Measurements from ENCODE around the gene TCEAL7. TPM values are rescaled to one million over a fixed set of nuclear protein-coding genes. Genes with fewer than 3 reads are reported as not detected.
"Not testable (repeated sequence)": the region's sequence is repeated elsewhere in the genome, so short reads cannot be mapped to it uniquely, and the experiment has no call there.

Gene TCEAL7, protein sequence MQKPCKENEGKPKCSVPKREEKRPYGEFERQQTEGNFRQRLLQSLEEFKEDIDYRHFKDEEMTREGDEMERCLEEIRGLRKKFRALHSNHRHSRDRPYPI
- 23.7 TPM for total RNA-seq (ENCODE audit: unreplicated experiment)
- long read RNA-seq, transcript TCEAL7-201 (3 exons, 1,177 nt) = major isoform, 9 of 12 reads
- long read RNA-seq, partial matches to known transcripts = 1 of 12 reads
- long read RNA-seq, other reads (novel, unspliced or antisense) = 0 of 12 reads

GRCh38 chrX:103329991-103330390 lies at the start of gene TCEAL7:
Gene TCEAL7 (plus strand): TSS chrX:103330239. CDS start chrX:103331404, 1,165 bp downstream.
- Mint-ChIP-seq H3K9me3 (ENCODE audit: unreplicated experiment) (no peaks in the 10 kb centered on the region), H3K36me3 (ENCODE audit: low read depth, unreplicated experiment) (no peaks in the 10 kb centered on the region), H3K4me3 (ENCODE audit: unreplicated experiment) (peak within 1 kb of the TSS; percentile 88), H3K27ac (ENCODE audit: unreplicated experiment) (peak within 1 kb of the TSS; percentile 93), H3K4me1 (ENCODE audit: unreplicated experiment) (peaks cover 17% of the 10 kb centered on the region), H3K27me3 (ENCODE audit: unreplicated experiment) (no peaks in the 10 kb centered on the region)
- DNase-seq (ENCODE audit: low spot score) = no peak
- no peak for TF ChIP-seq CTCF (IDR thresholded peaks at IDR 0.05; ENCODE audit: unreplicated experiment)

- Mint-ChIP-seq H3K36me3 (ENCODE audit: low read depth, unreplicated experiment) (no peaks in the 10 kb centered on the region), H3K4me1 (ENCODE audit: unreplicated experiment) (no peaks in the 10 kb centered on the region), H3K4me3 (ENCODE audit: unreplicated experiment) (no peak overlapping the region), H3K9me3 (ENCODE audit: unreplicated experiment) (no peaks in the 10 kb centered on the region), H3K27ac (ENCODE audit: unreplicated experiment) (no peak overlapping the region), H3K27me3 (ENCODE audit: unreplicated experiment) (no peaks in the 10 kb centered on the region)
- TF ChIP-seq CTCF (IDR thresholded peaks at IDR 0.05; ENCODE audit: unreplicated experiment) = no peak
- no peak for DNase-seq (ENCODE audit: low spot score)
These were observed 36.9 kb upstream of the TCEAL7 start for GRCh38 chrX:103293118-103293517.

DNA sequence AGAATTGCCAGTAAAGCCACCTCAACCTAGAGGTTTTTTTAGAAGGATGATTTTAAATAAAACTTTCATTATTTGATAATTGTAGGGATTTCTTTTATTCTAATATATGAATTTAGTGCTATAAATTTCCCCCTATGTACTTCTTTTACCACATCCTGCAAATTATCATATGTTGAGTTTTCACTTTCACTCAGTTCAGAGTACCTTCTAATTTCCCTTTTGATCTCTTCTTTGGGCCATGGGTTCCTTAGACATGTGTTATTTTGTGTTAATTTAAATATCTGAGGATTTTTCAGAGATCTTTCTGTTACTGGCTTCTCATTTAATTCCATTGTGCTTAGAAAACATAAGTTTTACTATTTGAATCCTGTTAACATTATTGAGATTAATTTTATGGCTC lies 25.3 kb upstream of the TCEAL7 start:
- Mint-ChIP-seq H3K36me3 (ENCODE audit: low read depth, unreplicated experiment) (no peaks in the 10 kb centered on the region), H3K9me3 (ENCODE audit: unreplicated experiment) (no peaks in the 10 kb centered on the region), H3K27me3 (ENCODE audit: unreplicated experiment) (no peaks in the 10 kb centered on the region), H3K4me1 (ENCODE audit: unreplicated experiment) (peaks cover 2% of the 10 kb centered on the region), H3K4me3 (ENCODE audit: unreplicated experiment) (no peak overlapping the region), H3K27ac (ENCODE audit: unreplicated experiment) (no peak overlapping the region)
- no peak for TF ChIP-seq CTCF (IDR thresholded peaks at IDR 0.05; ENCODE audit: unreplicated experiment)
- DNase-seq (ENCODE audit: low spot score) = no peak

DNA sequence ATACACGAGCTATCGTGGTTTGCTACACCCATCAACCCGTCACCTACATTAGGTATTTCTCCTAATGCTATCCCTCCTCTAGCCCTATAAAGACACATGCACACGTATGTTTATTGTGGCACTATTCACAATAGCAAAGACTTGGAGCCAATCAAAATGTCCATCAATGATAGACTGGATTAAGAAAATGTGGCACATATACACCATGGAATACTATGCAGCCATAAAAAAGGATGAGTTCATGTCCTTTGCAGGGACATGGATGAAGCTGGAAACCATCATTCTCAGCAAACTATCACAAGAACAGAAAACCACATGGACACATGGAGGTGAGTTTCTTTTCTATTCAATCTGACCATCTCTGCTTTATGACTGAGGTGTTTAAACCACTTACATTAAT lies 24.4 kb upstream of the TCEAL7 start:
- not testable (repeated sequence) for H3K27me3 Mint-ChIP-seq (ENCODE audit: unreplicated experiment); H3K36me3 Mint-ChIP-seq (ENCODE audit: low read depth, unreplicated experiment); H3K4me3 Mint-ChIP-seq (ENCODE audit: unreplicated experiment); DNase-seq (ENCODE audit: low spot score); H3K27ac Mint-ChIP-seq (ENCODE audit: unreplicated experiment); H3K9me3 Mint-ChIP-seq (ENCODE audit: unreplicated experiment); H3K4me1 Mint-ChIP-seq (ENCODE audit: unreplicated experiment)

DNA sequence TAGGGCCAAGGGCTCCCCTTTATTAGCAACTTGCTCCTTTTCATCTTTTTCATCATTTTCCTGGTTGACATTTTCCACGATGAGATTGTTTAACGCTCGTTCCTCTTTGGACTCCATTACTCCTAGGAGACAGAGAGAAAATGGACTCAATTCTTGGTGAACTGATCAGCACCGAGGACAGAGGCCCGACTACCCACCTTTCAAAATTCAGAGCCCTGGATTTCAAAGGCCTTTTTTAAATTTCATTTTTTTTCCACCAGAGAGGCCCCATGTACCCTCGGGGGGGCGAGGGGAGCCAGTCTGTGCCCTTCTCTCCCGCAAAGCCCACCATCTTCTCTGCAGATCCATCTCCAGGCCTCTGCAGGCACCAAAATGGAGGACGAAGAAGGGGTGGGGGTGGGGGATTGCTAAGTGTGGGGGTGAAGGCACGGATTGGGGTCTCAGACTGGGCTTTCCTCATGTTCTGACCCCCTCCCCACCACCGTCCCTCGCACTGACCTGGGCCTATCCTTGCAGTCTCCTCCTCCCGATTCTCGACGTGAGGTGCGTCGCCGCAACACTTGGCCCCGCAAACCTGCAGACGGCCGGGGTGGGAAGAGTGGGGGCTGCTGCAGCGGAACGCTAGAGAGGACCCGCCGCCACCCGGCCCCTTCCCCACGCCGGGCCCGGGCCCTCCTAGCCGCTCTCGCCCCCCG lies 20.0 kb upstream of the TCEAL7 start:
- Mint-ChIP-seq H3K27me3 (ENCODE audit: unreplicated experiment) (peaks cover 2% of the 10 kb centered on the region), H3K4me1 (ENCODE audit: unreplicated experiment) (peaks cover 3% of the 10 kb centered on the region), H3K27ac (ENCODE audit: unreplicated experiment) (peak overlapping the region; percentile 67), H3K9me3 (ENCODE audit: unreplicated experiment) (no peaks in the 10 kb centered on the region), H3K4me3 (ENCODE audit: unreplicated experiment) (peak overlapping the region; percentile 83), H3K36me3 (ENCODE audit: low read depth, unreplicated experiment) (no peaks in the 10 kb centered on the region)
- DNase-seq (ENCODE audit: low spot score) = no peak
- TF ChIP-seq CTCF (IDR thresholded peaks at IDR 0.05; ENCODE audit: unreplicated experiment) = no peak
